ENCODE data around the gene WDR45.
A peak's percentile ranks its signal among the peaks of the same experiment; 100 is the strongest.

The WDR45 gene

DNA sequence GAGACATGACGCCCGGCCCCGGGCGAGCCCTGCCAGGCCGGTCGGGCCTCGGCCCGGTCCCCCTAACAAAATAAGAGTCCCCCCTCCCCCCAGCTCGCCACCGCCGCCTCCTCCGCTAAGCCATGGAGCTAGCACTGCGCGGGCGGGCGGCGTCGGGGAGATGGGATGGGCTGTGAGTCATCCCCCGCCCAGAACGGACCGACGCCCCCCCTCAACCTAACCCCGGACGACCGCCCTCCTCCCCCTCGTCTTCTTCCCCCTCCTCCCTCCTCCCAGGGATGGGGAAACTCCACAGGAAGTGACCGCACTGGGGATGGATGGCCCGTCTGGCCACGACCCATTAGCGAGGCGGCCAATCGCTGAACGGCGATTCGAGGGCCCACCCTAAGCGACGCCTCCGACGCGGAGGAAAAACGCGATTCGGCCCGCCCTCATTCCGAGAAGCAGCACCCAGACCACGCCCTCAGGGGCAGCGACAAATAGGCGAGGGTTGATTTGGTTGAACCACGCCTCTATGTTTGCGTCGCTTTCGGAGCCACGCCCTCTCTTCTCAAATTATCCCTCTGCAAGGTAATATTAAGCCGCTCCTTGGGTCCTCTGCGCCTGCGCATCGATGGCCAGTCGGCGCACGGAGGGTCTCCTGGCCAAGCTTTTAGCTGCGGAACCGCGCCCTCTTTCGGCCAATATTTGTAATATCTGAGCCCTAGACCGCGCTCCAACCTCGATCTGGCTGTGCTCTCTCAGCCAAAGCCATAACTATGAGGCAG is 36.3 kb downstream of the WDR45 start, which contains the start of gene TFE3:
Gene TFE3 (minus strand): TSS at position 138 of the 767 bp plus-strand sequence. CDS start 131 bp downstream, at position 7.
- DNase-seq, result peak; percentile 93

DNA sequence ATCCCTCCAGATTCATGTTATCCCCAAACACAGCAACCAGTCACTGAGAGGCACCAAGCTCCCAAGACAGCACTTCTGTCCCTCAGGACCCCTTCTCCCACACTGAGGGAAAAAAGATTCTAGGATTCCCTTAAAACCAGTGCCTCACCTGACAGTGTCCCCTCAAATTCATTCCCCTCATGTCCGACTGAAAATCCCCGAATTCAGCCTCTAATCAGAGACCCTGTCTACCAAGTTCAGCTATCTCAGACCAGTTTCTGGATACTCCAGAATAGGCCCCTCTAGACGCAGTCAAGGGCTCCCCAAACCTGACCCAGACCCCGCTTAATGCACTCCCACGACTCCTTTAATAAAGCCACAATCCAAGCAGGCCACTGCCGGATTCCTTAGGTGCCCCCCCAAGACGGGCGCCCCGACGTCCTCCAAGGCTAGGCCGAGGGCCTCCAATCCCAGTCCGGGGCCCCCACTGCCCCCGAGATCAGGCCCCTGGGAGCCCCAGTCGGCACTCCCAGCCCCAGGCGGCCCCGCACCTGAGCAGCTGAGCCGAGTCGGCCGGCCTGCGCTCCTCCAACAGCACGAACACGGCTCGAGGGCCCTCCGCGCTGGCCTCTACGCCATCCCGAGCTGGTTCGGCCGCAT is 37.0 kb downstream of the WDR45 start:
- no peak for DNase-seq

DNA sequence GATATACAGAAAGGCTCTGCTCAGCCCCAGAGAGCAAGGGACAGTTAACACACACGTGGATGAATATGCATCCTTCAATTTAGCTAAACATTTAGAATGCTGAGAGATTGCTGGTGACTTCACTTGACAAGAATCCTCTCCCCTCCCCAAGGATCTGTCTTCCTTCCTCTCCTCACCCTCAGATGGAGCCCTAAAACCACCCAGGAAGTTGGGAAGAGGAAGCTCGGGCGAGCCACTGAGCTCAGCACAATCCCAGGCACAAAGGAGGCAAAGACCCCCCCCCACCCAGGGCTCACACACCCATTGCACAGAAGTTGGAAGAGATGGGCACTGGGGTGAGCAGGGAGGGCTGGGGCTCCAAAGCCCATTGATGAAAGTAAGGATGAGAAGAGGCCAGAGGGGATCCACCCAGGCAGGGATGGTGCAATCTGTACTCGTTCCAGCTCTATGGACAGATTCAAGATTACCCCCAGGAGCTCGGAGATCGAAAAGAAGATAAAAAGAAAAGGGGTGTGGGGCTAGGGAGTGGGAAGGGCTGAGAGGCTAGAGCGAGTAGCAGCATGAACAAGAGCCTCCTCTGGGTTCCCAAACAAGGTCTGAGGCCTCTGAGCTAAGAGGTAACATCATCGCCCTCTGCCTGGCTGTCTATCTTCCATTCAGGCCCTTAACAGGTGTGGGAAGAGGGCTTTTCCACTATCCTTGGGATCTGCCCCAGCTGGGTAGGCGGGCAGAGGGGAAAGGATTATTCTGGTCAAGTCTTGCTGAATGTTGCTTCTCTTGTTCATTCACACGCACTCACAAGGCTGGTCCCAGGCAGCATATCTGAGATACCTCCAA is 37.7 kb downstream of the WDR45 start:
- no peak for DNase-seq

DNA sequence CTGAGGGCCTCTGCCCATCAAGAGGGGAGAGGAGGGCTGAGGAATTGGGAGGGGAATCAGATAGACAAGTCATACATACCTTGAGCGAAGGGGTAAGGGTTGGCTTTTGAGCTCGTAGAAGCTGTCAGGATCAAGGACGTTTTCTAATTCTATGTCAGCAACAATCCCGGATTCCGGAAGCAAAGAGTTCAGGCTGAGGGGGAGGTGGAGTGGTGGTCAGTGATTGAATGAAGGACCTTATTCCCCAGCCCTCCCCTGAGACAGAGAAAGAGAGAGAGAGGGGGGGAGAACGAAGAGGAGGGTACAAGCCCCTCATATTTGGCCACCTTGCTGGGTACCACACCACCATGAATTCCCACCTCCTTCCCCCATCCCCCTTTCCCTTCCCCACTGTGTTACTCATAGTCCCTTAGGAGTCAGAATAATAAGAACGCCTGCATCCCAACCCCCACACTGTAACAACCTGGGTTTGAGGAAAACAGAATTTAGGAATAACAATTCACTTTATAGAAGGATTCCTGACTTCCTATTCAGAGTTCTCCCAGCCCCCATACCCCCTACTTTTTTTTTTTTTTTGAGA is 39.2 kb downstream of the WDR45 start:
- no peak for DNase-seq

DNA sequence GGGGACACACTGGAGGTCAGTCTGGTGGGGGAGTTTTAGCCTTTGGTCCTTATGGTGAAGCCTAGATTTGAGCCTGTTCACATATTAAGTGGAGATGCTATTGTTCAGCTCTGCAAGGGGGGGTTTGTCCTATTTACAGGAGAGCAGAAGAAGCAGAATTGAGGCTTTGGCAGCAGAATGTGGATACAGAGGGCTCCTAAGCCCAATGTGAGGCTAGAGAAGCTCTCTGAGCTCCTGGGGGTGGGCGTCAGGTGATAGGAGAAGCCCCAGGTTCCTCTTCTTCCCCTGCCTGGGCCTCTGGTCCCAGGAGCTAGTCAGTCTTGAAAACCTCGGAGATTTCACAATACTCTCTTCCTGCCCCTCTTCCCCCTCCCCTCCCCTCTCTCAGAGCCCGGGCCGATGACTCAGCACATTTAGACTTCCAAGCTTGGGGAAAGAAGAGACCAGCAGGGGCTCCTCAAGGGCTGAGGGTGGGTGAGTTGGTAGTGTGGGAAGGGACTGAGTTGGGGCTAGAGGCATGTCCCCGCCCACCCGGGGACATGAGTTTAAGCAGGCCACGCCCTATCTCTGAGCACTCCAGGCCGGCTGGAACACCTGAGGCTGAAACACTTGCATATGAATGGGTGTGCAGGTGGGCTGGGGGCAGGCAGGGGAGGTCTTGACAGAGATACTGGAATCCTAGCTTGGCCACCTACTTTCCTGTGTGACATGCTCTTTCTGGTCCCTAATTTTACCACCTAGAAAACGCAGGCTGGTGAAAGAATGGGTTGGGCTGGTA is 39.9 kb downstream of the WDR45 start:
- peak; percentile 1 for DNase-seq

DNA sequence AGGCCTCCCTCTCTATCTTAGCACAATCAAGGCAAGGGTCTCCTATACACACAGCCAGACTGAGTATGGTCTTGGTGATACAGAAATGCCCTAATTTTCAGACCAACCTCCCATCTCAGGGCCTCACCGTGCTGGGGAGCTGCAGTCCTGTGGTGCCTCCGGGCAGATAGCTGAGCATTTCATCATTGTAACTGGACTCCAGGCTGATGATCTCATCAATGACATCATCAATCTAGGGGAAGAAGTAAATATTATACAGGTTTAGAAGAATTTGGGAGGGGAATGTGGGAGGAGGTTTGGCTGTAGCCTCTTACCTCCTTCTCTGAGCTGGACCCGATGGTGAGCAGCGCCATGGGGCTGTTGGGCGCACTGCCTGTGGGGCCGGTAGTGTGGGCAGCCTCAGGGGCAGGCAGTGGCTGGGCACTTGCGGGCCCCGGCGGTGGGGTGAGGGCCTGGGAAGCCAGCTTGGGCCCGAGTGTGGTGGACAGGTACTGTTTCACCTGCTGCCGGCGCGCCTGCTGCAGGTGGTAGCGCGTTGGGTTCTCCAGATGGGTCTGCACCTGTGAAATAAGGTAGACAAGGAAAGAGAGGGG is 41.7 kb downstream of the WDR45 start:
- DNase-seq, result no peak

DNA sequence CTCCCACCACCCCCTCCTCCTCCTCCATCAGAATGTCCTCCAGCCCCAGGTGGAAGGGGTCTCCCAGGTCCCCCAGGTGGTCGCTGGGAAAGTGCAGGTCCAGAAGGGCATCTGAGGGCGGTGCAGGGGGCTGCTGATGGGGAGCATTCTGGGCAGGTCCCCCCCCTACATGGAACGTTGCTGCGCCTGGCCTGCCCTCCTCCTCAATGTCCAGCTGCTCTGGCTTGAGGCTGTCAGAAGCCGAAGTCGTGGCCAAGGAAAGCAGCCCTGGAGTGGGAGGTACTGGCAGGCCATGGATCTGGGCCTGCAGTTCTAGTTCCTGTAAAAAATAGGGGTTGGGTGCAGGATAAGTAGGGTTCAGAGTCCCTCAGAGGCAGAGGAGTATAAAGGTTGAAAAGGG is 49.4 kb downstream of the WDR45 start:
- no peak for DNase-seq

DNA sequence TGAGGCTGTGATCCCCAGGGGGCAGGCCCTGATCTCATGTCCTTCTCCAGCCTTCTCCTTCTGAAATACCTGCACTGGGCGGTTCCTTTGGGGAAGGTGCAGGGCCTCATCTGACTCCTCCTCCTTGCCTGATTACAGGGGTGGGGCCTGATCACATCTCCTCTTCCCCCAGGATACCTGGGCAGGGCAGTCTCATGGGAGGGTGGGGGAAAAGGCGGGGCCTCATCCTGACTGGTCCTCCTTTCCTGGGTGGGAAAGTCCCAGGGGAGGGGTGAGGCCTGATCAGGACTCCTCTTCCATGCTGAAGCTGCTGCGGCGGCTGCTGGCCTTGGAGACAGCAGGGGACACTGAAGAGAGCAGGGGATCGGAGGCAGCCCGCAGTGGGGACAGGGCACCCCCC is 49.8 kb downstream of the WDR45 start:
- DNase-seq, result no peak
